ENCODE results near the gene ZNF236.
"Not testable (repeated sequence)": the region's sequence is repeated elsewhere in the genome, so short reads cannot be mapped to it uniquely, and the experiment has no call there.

Gene ZNF236

GRCh38 chr18:77006305-77007175 is 184.2 kb downstream of the ZNF236 start:
- DNase-seq (ENCODE audit: low read depth): no peak

- DNase-seq (ENCODE audit: low read depth): no peak
These were observed 184.9 kb downstream of the ZNF236 start for GRCh38 chr18:77007251-77007650.

GRCh38 chr18:77008006-77008405 is 185.6 kb downstream of the ZNF236 start:
- DNase-seq (ENCODE audit: low read depth): no peak

DNA sequence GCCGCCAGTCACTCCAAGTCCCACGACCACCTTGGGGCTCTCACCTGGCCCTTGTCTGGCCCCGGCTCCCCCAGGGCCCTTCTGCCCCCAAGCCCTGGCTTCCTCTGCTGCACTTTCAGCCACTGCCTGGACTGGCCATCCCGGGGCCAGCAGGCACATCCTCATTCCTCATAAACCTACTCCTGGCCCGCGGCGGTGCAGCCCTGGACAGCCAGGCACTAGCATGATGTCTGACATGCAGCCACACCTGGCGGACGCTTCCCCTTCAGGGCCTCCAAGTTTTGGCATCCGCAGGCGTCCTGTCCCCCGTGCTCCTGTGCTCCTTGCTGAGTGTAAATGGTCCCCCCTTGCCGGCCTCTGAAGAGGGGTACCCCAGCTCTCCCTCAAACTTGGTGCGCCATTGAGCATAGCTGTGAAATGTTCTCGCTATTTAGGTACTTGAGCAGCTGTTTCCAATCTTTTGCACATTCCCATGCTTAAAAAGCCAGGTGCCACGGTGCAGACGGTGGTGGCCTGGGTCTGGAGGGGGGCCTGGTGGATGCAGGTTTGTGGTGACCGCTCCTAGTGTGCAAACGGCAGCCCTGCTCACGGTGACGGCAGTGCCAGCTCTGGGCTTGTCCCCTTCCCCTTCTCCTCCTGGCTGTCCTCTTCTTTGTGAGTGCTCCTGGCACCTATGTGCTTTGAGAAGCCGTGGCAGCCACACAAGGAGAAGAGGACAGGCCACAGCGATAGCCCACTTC is 186.4 kb downstream of the ZNF236 start:
- DNase-seq (ENCODE audit: low read depth): no peak

- DNase-seq (ENCODE audit: low read depth): no peak
These were observed 187.3 kb downstream of the ZNF236 start for GRCh38 chr18:77009675-77010074.

GRCh38 chr18:77012120-77012519 is 189.8 kb downstream of the ZNF236 start:
- no peak for DNase-seq (ENCODE audit: low read depth)

- no peak for DNase-seq (ENCODE audit: low read depth)
These were observed 190.6 kb downstream of the ZNF236 start for GRCh38 chr18:77012806-77013541.

- no peak for DNase-seq (ENCODE audit: low read depth)
These were observed 191.6 kb downstream of the ZNF236 start for GRCh38 chr18:77013811-77014521.

DNA sequence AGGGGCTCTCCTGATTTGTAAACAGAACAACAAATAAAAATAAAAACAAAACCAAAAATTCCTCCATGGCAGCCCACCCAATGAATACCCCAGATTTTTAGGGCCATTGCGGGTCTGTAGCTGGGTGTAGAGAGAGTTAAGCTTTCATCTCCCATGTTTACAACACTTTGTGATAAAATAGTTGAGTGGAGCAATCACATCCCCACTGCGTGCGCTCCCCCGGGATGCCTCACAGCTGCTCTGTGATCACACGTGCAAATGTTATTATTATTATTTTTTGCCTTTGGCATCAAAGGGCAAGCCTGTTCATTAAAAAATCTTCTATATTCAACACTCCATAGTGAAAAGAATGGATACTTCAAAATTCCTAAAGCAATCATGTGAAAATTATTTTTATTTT is 192.2 kb downstream of the ZNF236 start:
- no peak for DNase-seq (ENCODE audit: low read depth)

DNA sequence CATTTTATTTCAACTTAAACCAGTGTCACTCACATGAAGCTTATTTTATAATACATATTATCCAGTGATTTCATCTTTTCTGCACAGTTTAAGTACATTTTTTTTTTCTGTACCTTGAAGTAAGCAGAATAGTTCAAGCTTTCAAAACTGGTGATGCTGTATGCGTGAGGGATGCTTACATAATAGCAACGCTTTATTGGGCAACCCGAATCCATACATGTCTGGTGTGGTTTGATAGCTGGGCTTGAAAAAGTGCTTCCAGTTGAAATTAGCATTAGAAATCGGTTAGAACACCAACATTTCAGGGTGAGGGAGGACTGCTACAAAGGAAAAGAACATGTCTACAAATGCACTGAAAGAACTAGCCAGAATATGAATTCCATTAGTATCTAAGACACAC is 192.8 kb downstream of the ZNF236 start:
- DNase-seq (ENCODE audit: low read depth): no peak

DNA sequence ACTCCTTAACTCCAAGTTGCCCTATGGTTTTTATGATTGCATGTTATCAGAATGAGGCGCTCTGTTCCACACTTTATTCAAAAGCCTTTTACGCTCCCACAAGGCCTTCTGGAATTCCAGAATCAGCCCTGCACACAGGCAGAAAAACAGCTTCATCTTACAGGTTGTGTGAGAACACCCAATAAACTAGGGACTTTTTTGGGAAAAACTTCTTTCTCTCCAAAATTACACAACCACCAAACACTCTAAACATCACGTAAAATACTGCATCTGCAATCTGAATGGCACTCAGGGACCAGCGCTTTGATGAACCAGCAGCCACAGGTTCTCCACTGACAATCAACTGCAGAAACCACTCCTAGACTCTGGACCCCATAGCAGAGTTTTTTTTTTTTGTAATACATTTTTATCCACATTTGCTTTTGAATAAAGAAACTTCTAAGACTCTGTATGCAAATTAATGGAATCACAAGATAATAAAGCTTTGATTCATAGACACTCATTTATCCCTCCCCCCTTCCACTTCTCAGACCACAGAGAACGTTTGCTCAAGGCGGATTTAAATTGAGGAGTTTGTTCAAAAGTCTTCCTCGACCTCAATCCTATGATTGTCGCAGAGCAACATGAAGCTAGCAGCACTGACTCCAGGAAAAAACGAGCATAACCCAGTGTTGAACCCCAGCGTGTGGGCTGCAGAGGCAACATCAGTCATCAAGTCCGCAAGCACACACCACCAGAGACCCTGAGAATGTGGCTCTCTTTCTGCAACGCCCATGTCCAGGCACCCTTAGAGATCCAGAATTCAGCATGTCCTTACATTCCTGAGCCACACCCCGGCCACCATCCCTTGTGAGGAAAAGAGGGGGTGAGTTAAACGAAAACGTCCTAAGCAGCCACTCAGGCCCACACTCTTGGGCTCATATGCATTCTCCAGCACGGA is 193.7 kb downstream of the ZNF236 start:
- DNase-seq (ENCODE audit: low read depth): no peak

DNA sequence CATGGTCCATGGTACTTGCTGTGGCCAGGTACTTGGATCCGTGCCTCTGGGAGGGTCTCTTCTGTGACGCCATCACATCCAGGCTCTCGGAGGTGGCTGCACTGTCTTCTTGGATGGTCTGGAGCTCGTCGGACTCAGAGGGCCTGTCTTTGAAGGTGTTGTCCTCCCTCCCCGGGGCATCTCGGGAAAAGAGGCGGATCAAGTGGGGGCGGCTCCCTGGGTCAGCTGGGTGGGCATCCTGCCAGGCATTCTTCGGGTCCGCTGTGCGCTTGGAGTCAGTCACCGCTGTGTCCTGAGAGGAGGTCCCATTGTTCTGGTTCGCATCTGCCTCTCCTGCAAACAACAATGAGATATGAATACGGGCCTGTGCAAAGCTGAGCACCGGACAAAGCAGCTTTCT is 194.6 kb downstream of the ZNF236 start:
- DNase-seq (ENCODE audit: low read depth): no peak

- DNase-seq (ENCODE audit: low read depth): no peak
These were observed 195.0 kb downstream of the ZNF236 start for GRCh38 chr18:77017355-77017754.

GRCh38 chr18:77018650-77019049 is 196.3 kb downstream of the ZNF236 start:
- DNase-seq (ENCODE audit: low read depth): not testable (repeated sequence)

DNA sequence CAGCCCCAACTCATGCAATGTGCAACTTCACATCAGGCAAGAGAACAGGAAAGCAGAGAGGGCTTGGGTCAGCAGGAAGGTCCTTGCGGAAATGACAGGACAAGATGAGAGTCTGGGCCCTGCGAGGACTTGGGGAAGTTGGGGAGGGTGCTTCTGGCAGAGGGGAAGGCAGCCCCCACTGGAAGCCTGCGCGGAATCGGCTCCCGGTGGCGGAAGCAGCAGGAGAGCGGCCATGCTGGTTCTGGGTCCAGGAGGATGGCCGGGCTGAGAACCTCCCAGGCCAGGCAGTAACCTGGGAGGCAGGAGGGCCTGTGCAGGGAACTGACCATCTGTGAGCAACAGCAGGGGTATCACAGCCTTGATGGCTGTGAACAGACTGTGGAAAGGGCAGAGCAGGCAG is 197.3 kb downstream of the ZNF236 start:
- DNase-seq (ENCODE audit: low read depth): no peak

Data from stromal cell of bone marrow (primary cell).